Measurements from ENCODE around the gene TRAPPC13.
"Not testable (repeated sequence)": the region's sequence is repeated elsewhere in the genome, so short reads cannot be mapped to it uniquely, and the experiment has no call there.

The TRAPPC13 gene, protein sequence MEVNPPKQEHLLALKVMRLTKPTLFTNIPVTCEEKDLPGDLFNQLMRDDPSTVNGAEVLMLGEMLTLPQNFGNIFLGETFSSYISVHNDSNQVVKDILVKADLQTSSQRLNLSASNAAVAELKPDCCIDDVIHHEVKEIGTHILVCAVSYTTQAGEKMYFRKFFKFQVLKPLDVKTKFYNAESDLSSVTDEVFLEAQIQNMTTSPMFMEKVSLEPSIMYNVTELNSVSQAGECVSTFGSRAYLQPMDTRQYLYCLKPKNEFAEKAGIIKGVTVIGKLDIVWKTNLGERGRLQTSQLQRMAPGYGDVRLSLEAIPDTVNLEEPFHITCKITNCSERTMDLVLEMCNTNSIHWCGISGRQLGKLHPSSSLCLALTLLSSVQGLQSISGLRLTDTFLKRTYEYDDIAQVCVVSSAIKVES

GRCh38 chr5:65624571-65625555 lies at the start of gene TRAPPC13, which contains the start of gene SHLD3:
TRAPPC13 (plus strand) TSS chr5:65625027; CDS start chr5:65625061, 34 bp downstream.
SHLD3 (plus strand) TSS chr5:65625027; CDS start chr5:65629588, 4,561 bp downstream.
- no peaks in the 10 kb centered on the region for H3K27me3 Mint-ChIP-seq
- ATAC-seq (ENCODE audit: low read depth): peak; percentile 72
- no peaks in the 10 kb centered on the region for H3K9me3 Mint-ChIP-seq
- peak within 1 kb of the TSS; percentile 100 for H3K4me3 Mint-ChIP-seq
- peaks cover 3% of the 10 kb centered on the region for H3K36me3 Mint-ChIP-seq
- peak; percentile 72 to 81 for DNase-seq (ENCODE audit: low spot score in 2 of 2)
- peak within 1 kb of the TSS; percentile 98 for H3K27ac Mint-ChIP-seq
- peaks cover 12% of the 10 kb centered on the region for H3K4me1 Mint-ChIP-seq

GRCh38 chr5:65577141-65577540 lies 47.7 kb upstream of the TRAPPC13 start:
- Mint-ChIP-seq H3K36me3 (peaks cover 34% of the 10 kb centered on the region), H3K27me3 (no peaks in the 10 kb centered on the region), H3K4me3 (no peak overlapping the region), H3K4me1 (peaks cover 12% of the 10 kb centered on the region), H3K9me3 (no peaks in the 10 kb centered on the region), H3K27ac (no peak overlapping the region)
- no peak for ATAC-seq (ENCODE audit: low read depth)
- no peak for DNase-seq (ENCODE audit: low spot score in 2 of 2)

DNA sequence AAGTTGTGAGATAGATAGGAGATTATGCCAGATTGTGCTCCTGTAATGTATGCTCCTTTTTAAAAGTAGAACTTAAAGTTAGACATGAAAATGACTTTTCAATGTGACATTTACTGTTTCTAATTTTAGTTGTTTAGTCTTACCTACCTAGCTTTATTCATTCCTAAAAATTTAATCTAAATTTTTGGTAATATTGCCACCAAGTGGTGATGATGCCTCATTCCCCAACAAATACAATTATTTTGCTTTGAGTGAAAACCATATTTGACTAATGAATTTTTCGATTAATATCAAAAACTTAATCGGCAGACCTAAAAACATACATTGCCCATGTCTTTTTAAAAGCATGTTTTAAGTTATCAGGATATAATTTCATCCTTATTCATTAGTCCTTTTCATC lies 36.1 kb upstream of the TRAPPC13 start:
- Mint-ChIP-seq H3K4me3 (no peak overlapping the region), H3K27me3 (no peaks in the 10 kb centered on the region), H3K27ac (no peak overlapping the region), H3K36me3 (peaks cover 19% of the 10 kb centered on the region), H3K4me1 (no peaks in the 10 kb centered on the region), H3K9me3 (no peaks in the 10 kb centered on the region)
- DNase-seq (ENCODE audit: low spot score in 2 of 2) (no peak), ATAC-seq (ENCODE audit: low read depth) (no peak)

DNA sequence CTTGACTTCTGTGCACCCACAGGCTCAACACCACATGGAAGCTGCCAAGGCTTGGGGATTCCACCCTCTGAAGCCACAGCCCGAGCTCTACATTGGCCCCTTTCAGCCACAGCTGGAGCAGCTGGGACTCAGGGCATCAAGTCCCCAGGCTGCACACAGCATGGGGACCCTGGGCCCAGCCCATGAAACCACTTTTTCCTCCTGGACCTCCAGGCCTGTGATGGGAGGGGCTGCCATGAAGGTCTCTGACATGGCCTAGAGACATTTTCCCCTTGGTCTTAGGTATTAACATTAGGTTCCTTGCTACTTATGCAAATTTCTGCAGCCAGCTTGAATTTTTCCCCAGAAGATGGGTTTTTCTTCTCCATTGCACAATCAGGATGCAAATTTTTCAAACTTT lies 23.1 kb upstream of the TRAPPC13 start:
- not testable (repeated sequence) for H3K4me3 Mint-ChIP-seq; DNase-seq (ENCODE audit: low spot score in 2 of 2); H3K27me3 Mint-ChIP-seq; H3K4me1 Mint-ChIP-seq; ATAC-seq (ENCODE audit: low read depth); H3K27ac Mint-ChIP-seq; H3K9me3 Mint-ChIP-seq
- peaks cover 53% of the 10 kb centered on the region for H3K36me3 Mint-ChIP-seq

- DNase-seq (ENCODE audit: low spot score in 2 of 2) (no peak), ATAC-seq (ENCODE audit: low read depth) (no peak)
- H3K27me3 Mint-ChIP-seq: no peaks in the 10 kb centered on the region
- no peak overlapping the region for H3K27ac Mint-ChIP-seq
- no peak overlapping the region for H3K4me3 Mint-ChIP-seq
- no peaks in the 10 kb centered on the region for H3K9me3 Mint-ChIP-seq
- peaks cover 38% of the 10 kb centered on the region for H3K36me3 Mint-ChIP-seq
- H3K4me1 Mint-ChIP-seq: peaks cover 4% of the 10 kb centered on the region
These were observed 13.3 kb upstream of the TRAPPC13 start for GRCh38 chr5:65611524-65611923.

- no peak overlapping the region for H3K27ac Mint-ChIP-seq
- H3K36me3 Mint-ChIP-seq: peaks cover 34% of the 10 kb centered on the region
- no peak overlapping the region for H3K4me3 Mint-ChIP-seq
- no peaks in the 10 kb centered on the region for H3K9me3 Mint-ChIP-seq
- no peak for DNase-seq (ENCODE audit: low spot score in 2 of 2)
- peaks cover 4% of the 10 kb centered on the region for H3K4me1 Mint-ChIP-seq
- H3K27me3 Mint-ChIP-seq: no peaks in the 10 kb centered on the region
- no peak for ATAC-seq (ENCODE audit: low read depth)
These were observed 12.4 kb upstream of the TRAPPC13 start for GRCh38 chr5:65612298-65612907.

- no peak overlapping the region for H3K27ac Mint-ChIP-seq
- H3K9me3 Mint-ChIP-seq: no peaks in the 10 kb centered on the region
- peaks cover 5% of the 10 kb centered on the region for H3K36me3 Mint-ChIP-seq
- ATAC-seq (ENCODE audit: low read depth) (no peak), DNase-seq (ENCODE audit: low spot score in 2 of 2) (no peak)
- H3K27me3 Mint-ChIP-seq: no peaks in the 10 kb centered on the region
- no peak overlapping the region for H3K4me3 Mint-ChIP-seq
- H3K4me1 Mint-ChIP-seq: peaks cover 9% of the 10 kb centered on the region
These were observed 4.8 kb upstream of the TRAPPC13 start for GRCh38 chr5:65620021-65620420.

DNA sequence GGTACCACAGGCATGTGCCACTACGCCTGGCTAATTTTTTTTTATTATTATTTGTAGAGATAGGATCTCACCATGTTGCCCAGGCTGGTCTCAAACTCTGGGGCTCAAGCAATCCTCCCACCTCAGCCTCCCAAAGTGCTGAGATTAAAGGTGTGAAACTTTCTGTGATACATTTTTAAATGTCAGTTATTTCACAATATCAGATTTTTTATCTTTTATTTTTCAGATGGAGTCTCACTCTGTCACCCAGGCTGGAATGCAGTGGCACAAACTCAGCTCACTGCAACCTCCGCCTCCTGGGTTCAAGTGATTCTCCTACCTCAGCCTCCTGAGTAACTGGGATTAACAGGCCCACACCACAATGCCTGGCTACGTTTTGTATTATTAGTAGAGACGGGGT lies 2.9 kb upstream of the TRAPPC13 start:
- H3K27ac Mint-ChIP-seq; DNase-seq (ENCODE audit: low spot score in 2 of 2); H3K36me3 Mint-ChIP-seq; H3K4me3 Mint-ChIP-seq; H3K9me3 Mint-ChIP-seq; H3K27me3 Mint-ChIP-seq; ATAC-seq (ENCODE audit: low read depth): not testable (repeated sequence)
- H3K4me1 Mint-ChIP-seq: peaks cover 15% of the 10 kb centered on the region

DNA sequence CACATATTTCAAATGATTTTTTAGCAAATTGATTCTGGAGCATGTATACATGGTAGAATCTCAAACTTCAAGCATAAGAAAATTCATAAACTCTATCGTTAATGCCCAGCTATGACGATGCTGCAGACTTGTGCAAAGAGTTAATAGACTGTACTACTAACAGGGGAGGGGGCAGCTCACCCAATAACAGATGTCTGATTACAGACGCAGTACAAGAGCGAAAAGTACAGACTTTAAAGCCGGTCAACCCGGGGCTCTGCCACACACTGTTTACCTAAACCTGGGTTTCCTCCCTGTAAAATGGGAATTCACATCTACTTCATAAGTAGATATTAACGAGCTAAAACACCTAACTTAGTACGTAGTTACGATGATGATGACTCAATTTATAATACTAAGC lies 1.3 kb upstream of the TRAPPC13 start:
- Mint-ChIP-seq H3K4me1 (peaks cover 15% of the 10 kb centered on the region), H3K27ac (peak overlapping the region; percentile 98), H3K9me3 (no peaks in the 10 kb centered on the region), H3K27me3 (no peaks in the 10 kb centered on the region), H3K36me3 (no peaks in the 10 kb centered on the region), H3K4me3 (peak overlapping the region; percentile 100)
- ATAC-seq (ENCODE audit: low read depth) (no peak), DNase-seq (ENCODE audit: low spot score in 2 of 2) (no peak)

- H3K27me3 Mint-ChIP-seq: no peaks in the 10 kb centered on the region
- peak within 1 kb of the TSS; percentile 98 for H3K27ac Mint-ChIP-seq
- H3K4me3 Mint-ChIP-seq: peak within 1 kb of the TSS; percentile 100
- no peaks in the 10 kb centered on the region for H3K36me3 Mint-ChIP-seq
- peak; percentile 80 to 89 for DNase-seq (ENCODE audit: low spot score in 2 of 2)
- no peaks in the 10 kb centered on the region for H3K9me3 Mint-ChIP-seq
- ATAC-seq (ENCODE audit: low read depth): peak; percentile 88
- H3K4me1 Mint-ChIP-seq: peaks cover 12% of the 10 kb centered on the region
These were observed 729 bp upstream of the TRAPPC13 start, which contains the start of gene TRIM23 for GRCh38 chr5:65624025-65624570. TRIM23 (minus strand) TSS chr5:65624333; CDS start chr5:65624274, 59 bp downstream.

DNA sequence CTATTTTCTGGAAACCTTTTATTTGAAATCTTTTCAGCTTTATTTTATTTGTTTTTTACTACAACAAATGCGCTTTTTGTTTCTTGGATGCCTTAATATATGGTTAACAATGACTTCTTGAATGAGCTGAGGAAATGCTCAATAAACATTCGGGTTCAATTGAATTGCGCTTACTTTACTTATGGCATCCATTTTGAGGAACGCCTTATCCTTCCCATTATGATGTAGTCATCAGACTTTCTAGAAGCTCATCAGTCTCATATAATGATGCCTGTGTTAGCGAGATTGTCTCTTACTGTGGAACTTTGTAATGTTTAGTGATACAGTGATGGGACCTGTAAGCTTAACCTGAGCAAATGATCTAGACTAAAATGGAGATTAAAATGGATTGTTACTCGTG lies 916 bp downstream of the TRAPPC13 start:
- no peak for ATAC-seq (ENCODE audit: low read depth)
- Mint-ChIP-seq H3K4me1 (peaks cover 12% of the 10 kb centered on the region), H3K27me3 (no peaks in the 10 kb centered on the region), H3K36me3 (peaks cover 3% of the 10 kb centered on the region), H3K9me3 (no peaks in the 10 kb centered on the region), H3K27ac (peak overlapping the region; percentile 98), H3K4me3 (peak overlapping the region; percentile 63)
- no peak for DNase-seq (ENCODE audit: low spot score in 2 of 2)

- H3K27ac Mint-ChIP-seq: no peak overlapping the region
- H3K4me1 Mint-ChIP-seq: peaks cover 4% of the 10 kb centered on the region
- peaks cover 3% of the 10 kb centered on the region for H3K36me3 Mint-ChIP-seq
- no peaks in the 10 kb centered on the region for H3K9me3 Mint-ChIP-seq
- no peak for ATAC-seq (ENCODE audit: low read depth)
- no peak overlapping the region for H3K4me3 Mint-ChIP-seq
- H3K27me3 Mint-ChIP-seq: no peaks in the 10 kb centered on the region
- no peak for DNase-seq (ENCODE audit: low spot score in 2 of 2)
These were observed 6.2 kb downstream of the TRAPPC13 start for GRCh38 chr5:65630981-65631380.

- Mint-ChIP-seq H3K4me3 (no peak overlapping the region), H3K4me1 (no peaks in the 10 kb centered on the region), H3K9me3 (no peaks in the 10 kb centered on the region), H3K27ac (no peak overlapping the region), H3K27me3 (no peaks in the 10 kb centered on the region), H3K36me3 (peaks cover 13% of the 10 kb centered on the region)
- ATAC-seq (ENCODE audit: low read depth) (no peak), DNase-seq (ENCODE audit: low spot score in 2 of 2) (no peak)
These were observed 15.4 kb downstream of the TRAPPC13 start for GRCh38 chr5:65640240-65640639.

Data from memory B cell (primary cell).